NCI-H82 treated with DMSO at 0.1 percent for 48 hours (cell line): ENCODE data around the gene PRDM16.

Source experiments
- DNase-seq: peaks from one replicate; lab custom pipeline; 2025; ENCODE audit not compliant: unreplicated experiment; lab: John Stamatoyannopoulos, UW

Gene PRDM16

GRCh38 chr1:3314491-3315381, 245.7 kb downstream of the PRDM16 start:
- no peak for DNase-seq

GRCh38 chr1:3315399-3316339, 246.7 kb downstream of the PRDM16 start:
- DNase-seq, result no peak

GRCh38 chr1:3316340-3316943, 247.4 kb downstream of the PRDM16 start:
- no peak for DNase-seq

- no peak for DNase-seq
Observed at GRCh38 chr1:3317456-3317855, 248.5 kb downstream of the PRDM16 start.

DNA sequence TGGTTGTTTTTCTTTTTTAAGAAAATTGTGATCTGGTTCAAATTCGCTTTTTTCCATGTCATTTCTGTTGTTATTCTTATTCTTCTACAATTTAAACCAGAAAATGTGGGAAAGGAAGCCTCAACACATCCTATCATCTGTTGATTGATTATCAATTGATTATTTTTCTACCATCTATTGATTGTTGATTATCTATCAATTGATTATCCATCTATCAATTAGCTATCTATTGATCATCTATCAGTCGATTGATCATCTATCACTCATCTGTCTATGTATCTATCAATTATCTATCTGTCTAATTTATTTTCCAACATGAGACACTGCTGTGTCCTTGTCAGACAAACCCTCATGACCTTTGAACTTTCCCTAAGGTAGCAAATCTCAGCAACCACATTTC, 249.3 kb downstream of the PRDM16 start:
- DNase-seq, result no peak

DNA sequence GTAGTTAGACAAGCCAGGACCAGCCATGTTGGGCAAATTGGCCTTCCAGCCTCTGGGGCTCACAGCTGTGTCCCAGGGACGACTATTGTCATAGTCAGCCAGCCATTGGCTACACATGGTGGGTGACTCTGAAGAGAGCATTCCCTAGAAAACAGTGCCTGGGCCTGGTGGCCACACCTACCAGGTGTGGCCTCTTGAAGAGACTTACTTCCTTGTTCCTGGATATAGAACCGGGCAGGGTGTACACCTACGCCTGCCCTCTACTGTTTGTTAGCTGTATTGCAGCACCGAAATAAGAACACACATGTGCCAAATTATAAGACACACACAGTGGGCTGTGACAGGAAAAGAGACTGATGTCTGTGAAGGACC, 250.9 kb downstream of the PRDM16 start:
- DNase-seq, result no peak

GRCh38 chr1:3320246-3321152, 251.5 kb downstream of the PRDM16 start:
- no peak for DNase-seq

DNA sequence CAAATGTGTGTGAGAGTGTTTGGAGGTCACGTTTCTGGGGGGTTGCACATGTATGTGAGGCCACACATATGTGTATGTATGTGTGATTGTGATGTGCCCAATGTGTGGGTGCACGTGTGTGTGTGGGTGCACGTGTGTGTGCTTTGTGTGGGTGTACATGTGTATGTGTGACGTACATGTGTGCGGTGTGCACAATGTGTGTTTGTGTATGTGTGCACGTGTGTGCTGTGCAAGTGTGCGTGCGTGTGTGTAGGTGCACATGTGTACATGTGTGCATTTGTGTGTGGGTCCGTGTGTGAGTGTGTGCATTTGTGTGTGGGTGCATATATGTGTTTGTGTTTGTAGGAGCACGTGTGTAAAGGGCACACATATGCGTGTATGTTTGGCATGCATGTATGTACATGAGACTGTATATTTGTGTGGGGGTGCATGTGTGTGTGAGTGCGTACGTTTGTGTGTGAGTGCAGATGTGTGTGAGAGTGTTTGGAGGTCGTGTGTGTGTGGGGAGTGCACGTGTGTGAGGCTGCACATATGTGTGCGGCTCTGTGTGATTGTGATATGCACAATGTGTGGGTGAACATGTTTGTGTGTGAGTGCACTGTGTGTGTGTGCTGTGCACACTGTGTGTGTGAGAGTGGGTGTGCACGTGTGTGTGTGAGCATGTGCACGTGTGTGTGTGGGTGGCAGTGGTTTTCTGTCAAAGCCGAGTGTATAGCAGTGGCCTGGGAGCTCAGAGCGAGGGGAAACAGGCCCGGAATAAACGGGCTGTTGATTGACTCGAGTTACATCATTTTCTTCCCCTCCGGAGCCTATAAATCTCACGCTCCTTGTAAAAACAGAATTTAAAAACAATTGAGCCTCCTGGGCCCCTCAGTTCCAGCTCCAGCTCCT, 252.8 kb downstream of the PRDM16 start:
- DNase-seq, result no peak

GRCh38 chr1:3322450-3323020, 253.5 kb downstream of the PRDM16 start:
- DNase-seq, result no peak

DNA sequence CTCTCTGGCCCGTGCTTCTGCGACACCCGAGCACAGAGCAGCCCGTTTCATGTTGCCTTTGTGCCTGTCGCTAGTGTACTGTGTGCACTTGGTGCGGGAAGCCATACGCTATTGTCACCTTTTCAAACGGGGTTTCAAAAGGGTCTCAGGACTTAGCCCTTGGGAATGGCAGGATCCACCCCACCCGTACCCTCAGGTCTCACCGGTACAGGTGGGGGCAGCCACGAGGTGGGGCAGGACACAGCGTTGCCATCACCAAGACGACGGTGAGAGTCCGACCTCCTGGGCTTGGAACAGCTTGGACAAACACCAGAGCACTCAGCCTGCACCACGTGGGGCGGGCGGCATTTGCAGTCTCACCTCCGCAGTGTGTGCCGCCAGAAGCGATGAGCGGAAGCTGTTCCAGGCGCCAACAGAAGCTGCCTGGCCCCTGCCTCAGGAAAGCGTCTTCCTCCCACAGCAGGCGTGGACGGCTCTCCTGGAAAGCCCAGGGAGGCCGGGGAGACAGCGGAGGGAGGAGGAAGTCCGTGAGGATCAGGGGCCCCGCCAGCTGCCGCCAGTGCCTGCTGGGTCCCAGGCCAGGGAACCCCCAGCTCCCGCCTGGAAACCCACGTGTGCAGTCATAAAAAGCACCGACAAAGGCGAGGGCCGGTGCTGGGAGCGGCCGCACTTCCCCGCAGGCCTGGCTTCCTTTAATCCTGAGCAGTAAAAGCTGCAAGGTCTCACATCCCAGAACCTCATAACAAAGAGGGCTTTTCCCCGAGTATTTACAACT, 254.2 kb downstream of the PRDM16 start:
- DNase-seq, result no peak

DNA sequence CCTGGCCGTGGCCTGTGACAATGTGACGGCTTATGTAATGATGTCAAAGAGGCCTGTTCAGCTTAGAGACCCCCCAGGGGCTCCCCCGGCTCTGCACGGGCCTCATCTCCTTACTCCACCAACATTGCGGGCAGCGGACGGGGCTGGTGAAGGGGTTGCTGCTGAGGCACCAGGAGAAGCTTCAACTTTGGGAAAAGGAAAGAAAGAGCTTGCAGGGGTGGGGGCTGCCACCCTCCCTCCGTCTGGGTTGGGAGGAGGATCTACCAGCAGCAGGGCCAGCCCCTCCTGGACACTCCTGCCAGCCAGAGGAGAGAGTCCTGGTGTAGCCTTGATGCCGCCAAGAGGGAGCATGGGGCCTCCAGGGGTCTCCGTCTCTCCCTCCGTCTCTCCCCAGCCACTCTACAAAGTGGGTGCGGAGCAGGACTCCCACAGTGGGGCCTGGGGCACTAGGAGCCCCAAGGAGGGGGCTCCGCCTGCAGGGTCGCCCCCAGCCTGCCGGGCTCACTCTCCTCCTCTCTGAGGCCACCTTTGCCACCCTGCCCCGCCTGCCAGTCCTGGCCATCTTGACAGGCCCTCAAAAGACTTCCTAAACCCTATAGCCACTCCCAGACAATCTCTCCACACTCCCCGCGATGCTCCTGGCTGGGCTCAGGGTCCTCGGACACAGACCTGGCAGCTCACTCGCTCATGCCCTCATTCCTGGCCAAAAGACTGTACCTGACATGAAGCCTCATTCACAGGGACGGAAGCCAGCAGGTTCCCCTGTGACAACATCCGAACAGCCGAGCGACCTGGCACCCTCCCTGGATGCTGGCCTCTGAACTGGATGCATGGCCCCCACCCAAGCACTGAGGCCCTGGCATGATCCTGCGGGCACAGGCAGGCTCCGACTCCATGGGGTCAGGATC, 255.0 kb downstream of the PRDM16 start:
- DNase-seq, result no peak

GRCh38 chr1:3324704-3325535, 255.9 kb downstream of the PRDM16 start:
- DNase-seq, result no peak

GRCh38 chr1:3326516-3327388, 257.7 kb downstream of the PRDM16 start:
- no peak for DNase-seq

- DNase-seq, result no peak
Observed at GRCh38 chr1:3327389-3327702, 258.3 kb downstream of the PRDM16 start.

DNA sequence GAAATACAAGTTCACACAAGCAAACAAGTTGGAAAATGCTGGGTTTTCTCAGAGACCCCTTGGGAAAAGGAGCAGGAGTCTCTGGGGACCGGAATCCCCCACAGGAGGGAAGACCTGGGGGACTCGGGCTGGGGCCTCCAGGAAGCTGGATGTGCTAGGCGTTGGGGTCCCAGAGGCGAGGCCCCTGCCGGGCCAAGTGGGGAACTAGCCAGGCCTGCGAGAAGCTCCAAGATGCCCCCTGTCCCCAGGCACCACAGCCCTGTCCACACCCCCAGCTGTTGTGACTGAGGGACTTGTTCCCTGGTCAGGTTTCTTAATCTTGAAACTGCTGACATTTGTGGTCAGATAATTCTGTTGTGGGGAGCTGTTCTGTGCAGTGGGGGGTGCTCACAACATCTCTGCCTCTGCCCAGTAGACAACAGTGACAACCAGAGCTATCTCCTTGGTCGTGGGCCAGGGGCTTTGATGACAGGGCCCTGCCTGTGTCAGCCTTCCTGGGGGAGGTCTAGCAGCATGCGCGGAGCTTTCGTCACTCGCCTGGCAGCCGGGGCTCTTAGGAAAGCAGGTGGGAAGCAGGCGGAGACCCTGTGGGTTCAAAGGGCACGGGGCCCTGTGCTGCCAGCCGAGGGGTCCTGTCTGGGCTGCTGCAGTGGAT, 259.1 kb downstream of the PRDM16 start:
- no peak for DNase-seq
